SK-N-SH (cell line): ENCODE results near the gene GATB. TPM values are rescaled to one million over a fixed set of nuclear protein-coding genes. Genes with fewer than 3 reads are reported as not detected.

ENCODE experiments used
- CTCF ChIA-PET: fragments of 300-600, 350-600 bp; formaldehyde crosslinking; extraction: SDS; loops from one replicate; lab custom pipeline; 2021; lab: Yijun Ruan, JAX
- POLR2A ChIA-PET: fragments of 350-600 bp; sonication (Branson Sonifier 250); formaldehyde crosslinking; extraction: SDS; loops from one replicate; lab custom pipeline; 2020; ENCODE audit warnings: antibody characterized with exemption, inconsistent platforms; lab: Yijun Ruan, JAX
- DNase-seq: peaks from one replicate; pipeline ENCODE4 v3.0.0; 2012
- H2AFZ ChIP-seq: fragments of 200-600 bp; sonication (generic); 2 replicates; pipeline ENCODE4 v1.8.1; 2016; ENCODE audit warnings: antibody characterized with exemption, mild to moderate bottlenecking, low read depth
- H3F3A ChIP-seq: fragments of 200-600 bp; sonication (generic); replicated peaks from 2 replicates; pipeline ENCODE3; 2016; ENCODE audit warnings: antibody characterized with exemption, mild to moderate bottlenecking; ENCODE audit not compliant: insufficient read depth
- H3K27ac ChIP-seq, 2 experiments: fragments of 200-500 bp in 1 of 2; fragments of 200-600 bp in 1 of 2; sonication (Bioruptor generic) in 1 of 2; sonication (generic), shearing (Covaris generic) in 1 of 2; 2 replicates each; pipeline versions ENCODE4 v1.5.1 to v1.6.1; 2014 to 2016; ENCODE audit warnings: low read depth in 2 of 2, inconsistent platforms in 1 of 2, low read length in 1 of 2, mild to moderate bottlenecking in 1 of 2, mixed read lengths in 1 of 2
- H3K27me3 ChIP-seq: fragments of 200-600 bp; sonication (generic), shearing (Covaris generic); 2 replicates; pipeline ENCODE4 v1.6.1; 2016; ENCODE audit warnings: mixed run types; ENCODE audit not compliant: insufficient read depth
- H3K36me3 ChIP-seq, 2 experiments: fragments of 200-500 bp in 1 of 2; fragments of 200-600 bp in 1 of 2; sonication (Bioruptor generic) in 1 of 2; sonication (generic) in 1 of 2; replicated peaks in 1 of 2; 2 replicates each; pipeline versions ENCODE3 to v1.5.1; 2014 to 2016; ENCODE audit warnings: low read length in 1 of 2, mild to moderate bottlenecking in 1 of 2; ENCODE audit not compliant: insufficient read depth in 2 of 2, control insufficient read depth in 1 of 2
- H3K4me1 ChIP-seq, 2 experiments: fragments of 200-500 bp in 1 of 2; fragments of 200-600 bp in 1 of 2; sonication (Bioruptor generic) in 1 of 2; sonication (generic), shearing (Covaris generic) in 1 of 2; 2 replicates each; pipeline versions ENCODE4 v1.5.1 to v1.6.1; 2014 to 2016; ENCODE audit warnings: low read depth in 1 of 2, low read length in 1 of 2, mixed run types in 1 of 2; ENCODE audit not compliant: insufficient read depth in 2 of 2, control insufficient read depth in 1 of 2
- H3K4me2 ChIP-seq: fragments of 200-600 bp; sonication (generic), shearing (Covaris generic); 2 replicates; pipeline ENCODE4 v1.6.1; 2017; ENCODE audit warnings: mixed run types
- H3K4me3 ChIP-seq, 2 experiments: fragments of 200-500 bp in 1 of 2; fragments of 200-600 bp in 1 of 2; sonication (Bioruptor generic) in 1 of 2; sonication (generic), shearing (Covaris generic) in 1 of 2; 2 replicates each; pipeline versions ENCODE4 v1.5.1 to v1.8.1; 2014 to 2016; ENCODE audit warnings: low read depth in 2 of 2, inconsistent platforms in 1 of 2, low read length in 1 of 2, mild to moderate bottlenecking in 1 of 2, mixed read lengths in 1 of 2, moderate library complexity in 1 of 2
- H3K79me2 ChIP-seq: fragments of 200-600 bp; sonication (generic); 2 replicates; pipeline ENCODE4 v1.8.1; 2017; ENCODE audit warnings: mild to moderate bottlenecking; ENCODE audit not compliant: insufficient read depth
- H3K9ac ChIP-seq: fragments of 200-600 bp; sonication (generic); 2 replicates; pipeline ENCODE4 v1.6.1; 2017; ENCODE audit warnings: mixed run types
- H3K9me2 ChIP-seq: fragments of 200-600 bp; sonication (generic); 2 replicates; pipeline ENCODE4 v1.6.1; 2017; ENCODE audit warnings: mixed run types
- H3K9me3 ChIP-seq: fragments of 200-600 bp; sonication (generic); 2 replicates; pipeline ENCODE4 v1.6.1; 2017; ENCODE audit warnings: mixed run types, mild to moderate bottlenecking, moderate library complexity
- H4K20me1 ChIP-seq: fragments of 200-600 bp; sonication (generic); 2 replicates; pipeline ENCODE4 v1.6.1; 2017; ENCODE audit warnings: mild to moderate bottlenecking, mixed run types; ENCODE audit not compliant: insufficient read depth
- CTCF ChIP-seq: fragments of 200-600 bp; sonication (generic); IDR thresholded peaks from 2 replicates; pipeline ENCODE4 v1.6.1; 2017; ENCODE audit warnings: antibody characterized with exemption, mild to moderate bottlenecking, moderate library complexity
- FOSL2 ChIP-seq: IDR thresholded peaks from 2 replicates; pipeline ENCODE4 v1.4.0; 2012; ENCODE audit warnings: low read depth, mild to moderate bottlenecking, moderate library complexity, borderline replicate concordance
- FOXJ3 ChIP-seq: sonication (generic); formaldehyde crosslinking; IDR thresholded peaks from 2 replicates; pipeline ENCODE4 v1.5.1; 2020; ENCODE audit warnings: mild to moderate bottlenecking, missing genetic modification reagents
- MEF2A ChIP-seq: IDR thresholded peaks from 2 replicates; pipeline ENCODE4 v1.4.0; 2012; ENCODE audit warnings: low read depth, borderline replicate concordance
- MXI1 ChIP-seq: IDR thresholded peaks from 2 replicates; pipeline ENCODE4 v1.6.1; 2012; ENCODE audit warnings: mild to moderate bottlenecking, low read depth, low read length, improper control_type of control experiment
- NFIC ChIP-seq: IDR thresholded peaks from 2 replicates; pipeline ENCODE4 v1.4.0; 2012; ENCODE audit warnings: borderline replicate concordance
- NRF1 ChIP-seq: IDR thresholded peaks from 2 replicates; pipeline ENCODE4 v1.6.1; 2012; ENCODE audit warnings: low read depth, mild to moderate bottlenecking, low read length
- POLR2AphosphoS5 ChIP-seq: IDR thresholded peaks from 2 replicates; pipeline ENCODE4 v1.6.1; 2012; ENCODE audit warnings: low read depth, low read length
- RAD21 ChIP-seq: IDR thresholded peaks from 2 replicates; pipeline ENCODE4 v1.6.1; 2012; ENCODE audit warnings: mild to moderate bottlenecking, low read length
- RCOR1 ChIP-seq: fragments of 150-350 bp; IDR thresholded peaks from 2 replicates; pipeline ENCODE4 v1.6.1; 2017; ENCODE audit warnings: antibody characterized with exemption, low read length
- RFX5 ChIP-seq: IDR thresholded peaks from 2 replicates; pipeline ENCODE4 v1.6.1; 2012; ENCODE audit warnings: mild to moderate bottlenecking, improper control_type of control experiment, low read length
- SMC3 ChIP-seq: IDR thresholded peaks from 2 replicates; pipeline ENCODE4 v1.6.1; 2012; ENCODE audit warnings: low read depth, low read length, improper control_type of control experiment
- USF1 ChIP-seq: IDR thresholded peaks from 2 replicates; pipeline ENCODE4 v1.4.0; 2012; ENCODE audit warnings: low read depth, borderline replicate concordance
- YY1 ChIP-seq: IDR thresholded peaks from 2 replicates; pipeline ENCODE4 v1.4.0; 2012; ENCODE audit warnings: low read depth, mild to moderate bottlenecking
- ZBTB33 ChIP-seq: IDR thresholded peaks from 2 replicates; pipeline ENCODE4 v1.4.0; 2012; ENCODE audit warnings: low read depth, borderline replicate concordance
- WGBS: methylation state at CpG from one replicate; pipeline ENCODE4 v1.1.6; 2017; ENCODE audit warnings: low lambda C conversion rate; 5-methylcytosine and 5-hydroxymethylcytosine counted together
- polyA plus RNA-seq, 3 experiments: library from polyadenylated mRNA; depleted of rRNA; stranded (reverse); fragments of >200 nt; gene quantifications; 2 replicates each; pipeline ENCODE4 v1.2.3, GENCODE V29; 2012
- TF ChIP-seq, protein P1 (sequence below): fragments of 150-350 bp; IDR thresholded peaks from 2 replicates; pipeline ENCODE4 v1.6.1; 2016; ENCODE audit warnings: mild to moderate bottlenecking, low read depth, low read length
- TF ChIP-seq, protein P2 (sequence below): IDR thresholded peaks from 2 replicates; pipeline ENCODE4; 2012
- TF ChIP-seq, protein P3 (sequence below): IDR thresholded peaks from 2 replicates; pipeline ENCODE4 v1.6.1; 2012; ENCODE audit warnings: mild to moderate bottlenecking, low read depth, low read length, moderate library complexity
- TF ChIP-seq, protein P4 (sequence below): IDR thresholded peaks from 2 replicates; pipeline ENCODE4 v1.4.0; 2012; ENCODE audit warnings: low read depth

The GATB gene
- polyA plus RNA-seq, 1 of the 3 experiments (the other 2 are of a cell fraction) = 28.1 TPM

- TF ChIP-seq, protein P1, sequence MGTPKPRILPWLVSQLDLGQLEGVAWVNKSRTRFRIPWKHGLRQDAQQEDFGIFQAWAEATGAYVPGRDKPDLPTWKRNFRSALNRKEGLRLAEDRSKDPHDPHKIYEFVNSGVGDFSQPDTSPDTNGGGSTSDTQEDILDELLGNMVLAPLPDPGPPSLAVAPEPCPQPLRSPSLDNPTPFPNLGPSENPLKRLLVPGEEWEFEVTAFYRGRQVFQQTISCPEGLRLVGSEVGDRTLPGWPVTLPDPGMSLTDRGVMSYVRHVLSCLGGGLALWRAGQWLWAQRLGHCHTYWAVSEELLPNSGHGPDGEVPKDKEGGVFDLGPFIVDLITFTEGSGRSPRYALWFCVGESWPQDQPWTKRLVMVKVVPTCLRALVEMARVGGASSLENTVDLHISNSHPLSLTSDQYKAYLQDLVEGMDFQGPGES = no peak
- TF ChIP-seq CTCF (no peak), POLR2AphosphoS5 (no peak), RFX5 (no peak), USF1 (no peak)
These were observed 69.9 kb downstream of the GATB start (continued) for GRCh38 chr4:151690876-151691275.

DNA sequence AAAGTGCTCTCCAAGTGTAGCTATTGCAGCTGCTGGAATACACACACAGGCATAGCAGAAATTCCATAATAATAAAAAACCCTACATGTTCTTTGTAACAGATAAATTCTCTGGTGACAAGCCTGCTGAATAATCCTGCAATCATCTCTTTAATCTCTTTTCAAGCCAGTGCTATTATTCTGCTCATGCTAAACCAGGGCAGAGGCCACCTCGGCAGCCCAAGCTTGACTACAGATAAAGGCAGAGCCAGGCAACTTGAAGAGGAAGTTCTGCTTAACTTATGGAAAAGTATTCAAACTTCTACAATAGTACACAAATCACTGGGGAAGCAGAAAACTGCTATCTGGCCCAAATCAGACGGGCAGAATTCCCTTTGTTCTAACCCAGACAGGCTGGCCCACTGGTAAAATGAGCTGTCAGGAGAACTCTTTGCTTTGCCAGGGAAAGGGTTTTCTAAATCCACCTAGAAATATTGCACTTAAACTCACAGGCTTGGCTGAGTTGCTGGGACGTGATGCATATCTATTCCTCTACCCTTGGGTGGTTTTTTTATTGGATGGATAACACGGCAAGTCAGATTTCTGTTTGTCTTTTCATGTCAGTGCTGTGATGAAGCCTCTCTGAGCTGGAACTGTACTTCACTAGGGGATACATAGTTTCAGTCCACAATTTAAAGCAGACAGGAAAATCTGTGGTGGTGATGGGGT lies 70.5 kb downstream of the GATB start:
- H3K27ac ChIP-seq = peak overlapping the region; percentile 82 to 86
- POLR2A ChIA-PET = no interaction called here
- peak; percentile 39 for DNase-seq
- peaks cover 17% of the 10 kb centered on the region for H3F3A ChIP-seq
- H3K4me3 ChIP-seq = peak overlapping the region in 1 of 2 experiments; percentile 27; a peak in 1 of 4 replicates
- no peaks in the 10 kb centered on the region for H3K9me2 ChIP-seq
- no peaks in the 10 kb centered on the region for H3K27me3 ChIP-seq
- H3K9me3 ChIP-seq = no peaks in the 10 kb centered on the region
- CTCF ChIA-PET = interaction anchor here (0.6 to 2.2 kb wide), 3 partner anchors 11 to 23 kb away, joined by 4 to 7 read pairs (median 4); no protein-coding TSS in a partner anchor
- peaks cover 33 to 57% of the 10 kb centered on the region in 2 experiments for H3K4me1 ChIP-seq
- no peaks in the 10 kb centered on the region for H3K79me2 ChIP-seq
- H4K20me1 ChIP-seq = no peaks in the 10 kb centered on the region
- H3K4me2 ChIP-seq = peak overlapping the region; percentile 74
- H3K9ac ChIP-seq = peak overlapping the region; percentile 36
- 10% methylated on average over 4 of the region's 4 CpGs for WGBS
- peak overlapping the region; percentile 70; the same call in 1 of the 2 replicates for H2AFZ ChIP-seq
- no peaks in the 10 kb centered on the region for H3K36me3 ChIP-seq
- TF ChIP-seq MXI1 (no peak), MEF2A (no peak), NFIC (peak; percentile 15; the same call in 1 of the 2 replicates), RCOR1 (peak; percentile 56; the same call in 1 of the 2 replicates), NRF1 (no peak), FOSL2 (peak; percentile 64; the same call in 1 of the 2 replicates), SMC3 (no peak), YY1 (no peak), FOXJ3 (CRISPR knock-in tag) (no peak), RFX5 (no peak), ZBTB33 (no peak), RAD21 (no peak)
- TF ChIP-seq, protein P2, sequence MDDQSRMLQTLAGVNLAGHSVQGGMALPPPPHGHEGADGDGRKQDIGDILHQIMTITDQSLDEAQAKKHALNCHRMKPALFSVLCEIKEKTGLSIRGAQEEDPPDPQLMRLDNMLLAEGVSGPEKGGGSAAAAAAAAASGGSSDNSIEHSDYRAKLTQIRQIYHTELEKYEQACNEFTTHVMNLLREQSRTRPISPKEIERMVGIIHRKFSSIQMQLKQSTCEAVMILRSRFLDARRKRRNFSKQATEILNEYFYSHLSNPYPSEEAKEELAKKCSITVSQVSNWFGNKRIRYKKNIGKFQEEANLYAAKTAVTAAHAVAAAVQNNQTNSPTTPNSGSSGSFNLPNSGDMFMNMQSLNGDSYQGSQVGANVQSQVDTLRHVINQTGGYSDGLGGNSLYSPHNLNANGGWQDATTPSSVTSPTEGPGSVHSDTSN = peak; percentile 84
- TF ChIP-seq, protein P3, sequence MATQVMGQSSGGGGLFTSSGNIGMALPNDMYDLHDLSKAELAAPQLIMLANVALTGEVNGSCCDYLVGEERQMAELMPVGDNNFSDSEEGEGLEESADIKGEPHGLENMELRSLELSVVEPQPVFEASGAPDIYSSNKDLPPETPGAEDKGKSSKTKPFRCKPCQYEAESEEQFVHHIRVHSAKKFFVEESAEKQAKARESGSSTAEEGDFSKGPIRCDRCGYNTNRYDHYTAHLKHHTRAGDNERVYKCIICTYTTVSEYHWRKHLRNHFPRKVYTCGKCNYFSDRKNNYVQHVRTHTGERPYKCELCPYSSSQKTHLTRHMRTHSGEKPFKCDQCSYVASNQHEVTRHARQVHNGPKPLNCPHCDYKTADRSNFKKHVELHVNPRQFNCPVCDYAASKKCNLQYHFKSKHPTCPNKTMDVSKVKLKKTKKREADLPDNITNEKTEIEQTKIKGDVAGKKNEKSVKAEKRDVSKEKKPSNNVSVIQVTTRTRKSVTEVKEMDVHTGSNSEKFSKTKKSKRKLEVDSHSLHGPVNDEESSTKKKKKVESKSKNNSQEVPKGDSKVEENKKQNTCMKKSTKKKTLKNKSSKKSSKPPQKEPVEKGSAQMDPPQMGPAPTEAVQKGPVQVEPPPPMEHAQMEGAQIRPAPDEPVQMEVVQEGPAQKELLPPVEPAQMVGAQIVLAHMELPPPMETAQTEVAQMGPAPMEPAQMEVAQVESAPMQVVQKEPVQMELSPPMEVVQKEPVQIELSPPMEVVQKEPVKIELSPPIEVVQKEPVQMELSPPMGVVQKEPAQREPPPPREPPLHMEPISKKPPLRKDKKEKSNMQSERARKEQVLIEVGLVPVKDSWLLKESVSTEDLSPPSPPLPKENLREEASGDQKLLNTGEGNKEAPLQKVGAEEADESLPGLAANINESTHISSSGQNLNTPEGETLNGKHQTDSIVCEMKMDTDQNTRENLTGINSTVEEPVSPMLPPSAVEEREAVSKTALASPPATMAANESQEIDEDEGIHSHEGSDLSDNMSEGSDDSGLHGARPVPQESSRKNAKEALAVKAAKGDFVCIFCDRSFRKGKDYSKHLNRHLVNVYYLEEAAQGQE = no peak
- TF ChIP-seq, protein P4, sequence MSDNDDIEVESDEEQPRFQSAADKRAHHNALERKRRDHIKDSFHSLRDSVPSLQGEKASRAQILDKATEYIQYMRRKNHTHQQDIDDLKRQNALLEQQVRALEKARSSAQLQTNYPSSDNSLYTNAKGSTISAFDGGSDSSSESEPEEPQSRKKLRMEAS = 0 out of 2 replicates have a peak, but pooled peaks have one; percentile 11
